Mucosa of rectum (tissue), 2 donors: ENCODE data around the gene CRYBA2.

Experiments
- H3K27ac ChIP-seq, 2 donors: one replicate each; pipeline ENCODE4 v1.7.0; 2013; ENCODE audit warnings: inconsistent platforms in 2 of 2, low read depth in 2 of 2, low read length in 2 of 2
- H3K27me3 ChIP-seq, 2 donors: one replicate each; pipeline ENCODE4 v1.7.0; 2013; ENCODE audit warnings: low read length in 2 of 2; ENCODE audit not compliant: control insufficient read depth in 2 of 2, insufficient read depth in 2 of 2
- H3K36me3 ChIP-seq, 2 donors: one replicate each; pipeline ENCODE4 v1.7.0; 2013; ENCODE audit warnings: low read length in 2 of 2; ENCODE audit not compliant: control insufficient read depth in 2 of 2, insufficient read depth in 2 of 2
- H3K4me1 ChIP-seq, 2 donors: one replicate each; pipeline ENCODE4 v1.7.0; 2013; ENCODE audit warnings: low read length in 2 of 2, mild to moderate bottlenecking in 1 of 2; ENCODE audit not compliant: control insufficient read depth in 2 of 2, insufficient read depth in 2 of 2
- H3K4me3 ChIP-seq, 2 donors: one replicate each; pipeline ENCODE4 v1.7.0; 2013; ENCODE audit warnings: low read length in 2 of 2
- H3K9ac ChIP-seq, 2 donors: one replicate each; pipeline ENCODE4 v1.7.0; 2013; ENCODE audit warnings: low read length in 2 of 2, low read depth in 1 of 2, mild to moderate bottlenecking in 1 of 2
- H3K9me3 ChIP-seq, 2 donors: one replicate each; pipeline ENCODE4 v1.7.0; 2013; ENCODE audit warnings: low read length in 2 of 2; ENCODE audit not compliant: control insufficient read depth in 2 of 2
- donor health status: healthy.
- donor health status: Normal muscosa, but diverticular disease.

CRYBA2 gene

DNA sequence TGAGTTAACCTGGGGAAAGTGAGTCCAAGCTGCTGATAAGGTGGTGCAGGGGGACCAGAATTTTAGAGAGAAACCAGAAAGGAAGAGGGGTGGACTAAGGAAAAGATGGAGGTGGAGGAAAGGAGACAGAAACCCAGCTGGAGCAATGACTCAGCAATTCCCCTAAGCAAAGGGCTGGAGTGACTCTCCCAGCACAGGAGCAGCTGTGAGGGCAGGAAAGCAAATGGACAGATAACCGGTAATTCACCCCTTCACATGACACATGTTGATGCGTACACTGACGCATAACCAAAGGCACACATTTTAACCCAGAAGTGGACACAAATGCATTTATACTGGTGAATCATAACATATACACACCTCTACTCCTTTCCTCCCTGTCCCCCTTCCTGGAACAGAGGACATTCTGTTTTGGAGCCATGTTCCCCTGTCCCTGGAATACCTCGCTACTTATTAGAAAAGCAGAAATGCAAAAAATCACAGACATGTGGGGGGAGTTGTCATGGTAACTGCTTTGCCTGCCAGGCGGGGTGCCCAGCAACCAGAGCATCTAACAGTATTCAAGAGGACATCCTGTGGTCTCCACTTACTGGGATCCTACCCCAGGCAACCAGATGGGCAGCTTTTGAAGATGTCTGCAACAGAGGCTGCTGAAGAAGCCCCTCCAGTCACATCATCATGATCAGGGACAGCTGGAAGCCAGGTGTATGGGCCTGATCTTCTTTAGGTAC lies 29.0 kb downstream of the CRYBA2 start:
- Histone ChIP-seq H3K9ac (no peak overlapping the region), H3K4me3 (no peak overlapping the region), H3K9me3 (no peaks in the 10 kb centered on the region), H3K27me3 (peaks cover 41 to 50% of the 10 kb centered on the region in 2 donors), H3K4me1 (peaks cover 2 to 4% of the 10 kb centered on the region in 2 donors), H3K36me3 (no peaks in the 10 kb centered on the region), H3K27ac (no peak overlapping the region)

- Histone ChIP-seq H3K9me3 (no peaks in the 10 kb centered on the region), H3K9ac (no peak overlapping the region), H3K4me1 (peaks cover 2 to 4% of the 10 kb centered on the region in 2 donors), H3K36me3 (no peaks in the 10 kb centered on the region), H3K4me3 (no peak overlapping the region), H3K27ac (no peak overlapping the region), H3K27me3 (peaks cover 47 to 55% of the 10 kb centered on the region in 2 donors)
Observed at GRCh38 chr2:218963601-218964000, 29.6 kb downstream of the CRYBA2 start.

DNA sequence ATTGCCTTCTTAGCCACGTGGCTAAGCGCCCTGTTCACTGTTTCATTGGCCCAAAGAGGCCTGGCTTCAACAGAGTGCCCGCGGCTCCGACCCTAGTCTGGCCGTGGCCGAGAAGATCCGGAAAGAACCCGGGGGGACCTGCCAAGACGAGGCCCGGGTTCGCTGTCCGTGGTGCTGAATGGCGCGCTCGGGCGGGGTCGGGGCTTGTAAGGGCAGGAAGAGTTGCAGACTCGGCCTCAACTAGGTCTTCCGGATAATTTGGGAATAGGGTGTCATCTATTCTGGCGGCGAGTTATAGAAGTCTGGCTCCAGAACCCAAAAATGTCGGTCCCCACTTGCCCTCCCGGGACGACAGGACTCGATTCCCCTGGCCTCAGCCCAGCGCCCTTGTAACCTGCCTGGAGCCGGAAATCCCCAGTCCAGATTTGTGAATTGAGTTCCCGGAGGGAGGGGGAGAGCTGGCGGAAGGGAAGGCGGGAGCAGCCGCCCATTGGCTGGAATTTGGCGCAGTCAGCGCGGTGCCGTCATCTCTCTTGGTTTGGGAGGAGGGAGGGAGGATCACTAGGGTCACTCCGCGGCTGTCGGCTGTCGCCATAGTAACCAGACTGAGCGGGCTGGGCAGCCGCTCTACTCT lies 30.2 kb downstream of the CRYBA2 start:
- H3K36me3 ChIP-seq, result no peaks in the 10 kb centered on the region
- peaks cover 48 to 62% of the 10 kb centered on the region in 2 donors for H3K27me3 ChIP-seq
- no peaks in the 10 kb centered on the region for H3K9me3 ChIP-seq
- no peak overlapping the region for H3K9ac ChIP-seq
- no peak overlapping the region for H3K27ac ChIP-seq
- peaks cover 2 to 4% of the 10 kb centered on the region in 2 donors for H3K4me1 ChIP-seq
- H3K4me3 ChIP-seq, result no peak overlapping the region

DNA sequence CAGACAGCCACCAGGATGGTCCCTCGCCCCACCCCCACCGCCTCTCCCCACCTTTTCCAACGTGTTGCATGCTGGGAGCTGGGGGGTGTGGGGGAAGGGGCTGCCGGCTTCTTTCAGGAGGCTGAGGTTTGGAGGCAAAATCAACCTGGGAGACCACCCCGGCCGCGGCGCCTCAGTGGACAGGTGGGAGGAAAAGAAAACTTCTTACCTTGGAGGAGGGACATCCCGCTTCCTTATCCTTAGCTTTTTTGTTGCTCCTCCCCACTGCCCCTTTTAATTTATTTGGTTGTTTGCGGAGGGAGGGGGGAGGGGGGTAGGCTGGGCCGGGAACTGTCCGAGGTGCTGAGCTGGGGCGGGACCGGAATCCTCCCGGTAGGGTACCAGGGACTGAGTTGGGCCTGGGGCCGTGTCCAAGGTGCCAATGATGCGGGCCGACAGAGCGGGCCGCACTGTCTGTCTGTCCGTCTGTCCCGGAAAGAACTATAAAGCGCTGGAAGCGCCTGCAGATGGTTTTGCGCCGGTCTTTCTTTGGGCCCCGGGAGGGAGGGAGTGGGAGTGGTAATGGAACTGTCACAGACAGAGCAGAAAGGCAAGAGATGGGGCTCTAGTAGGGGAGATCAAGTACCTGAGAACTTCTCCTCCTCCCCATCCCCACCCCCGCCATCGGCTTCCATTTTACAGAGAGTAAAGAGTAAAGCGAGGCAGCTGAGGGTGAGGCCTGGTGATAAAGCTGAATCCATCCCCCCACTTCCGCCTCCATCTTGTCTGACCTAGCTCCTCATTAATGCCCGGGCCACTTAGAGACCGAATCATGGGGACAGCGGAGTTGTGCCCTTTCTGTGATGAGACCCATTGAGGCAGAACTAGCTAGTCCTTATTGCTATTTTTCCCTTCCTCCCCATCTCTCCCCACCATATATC lies 31.3 kb downstream of the CRYBA2 start:
- peaks cover 2 to 4% of the 10 kb centered on the region in 2 donors for H3K4me1 ChIP-seq
- no peak overlapping the region for H3K4me3 ChIP-seq
- no peaks in the 10 kb centered on the region for H3K36me3 ChIP-seq
- no peak overlapping the region for H3K27ac ChIP-seq
- H3K9me3 ChIP-seq, result no peaks in the 10 kb centered on the region
- H3K27me3 ChIP-seq, result peaks cover 52 to 72% of the 10 kb centered on the region in 2 donors
- H3K9ac ChIP-seq, result no peak overlapping the region

- Histone ChIP-seq H3K27me3 (peaks cover 52 to 77% of the 10 kb centered on the region in 2 donors), H3K9ac (no peak overlapping the region), H3K9me3 (no peaks in the 10 kb centered on the region), H3K4me3 (no peak overlapping the region), H3K4me1 (peaks cover 2 to 4% of the 10 kb centered on the region in 2 donors), H3K27ac (no peak overlapping the region), H3K36me3 (no peaks in the 10 kb centered on the region)
Observed at GRCh38 chr2:218961229-218961628, 32.0 kb downstream of the CRYBA2 start.

DNA sequence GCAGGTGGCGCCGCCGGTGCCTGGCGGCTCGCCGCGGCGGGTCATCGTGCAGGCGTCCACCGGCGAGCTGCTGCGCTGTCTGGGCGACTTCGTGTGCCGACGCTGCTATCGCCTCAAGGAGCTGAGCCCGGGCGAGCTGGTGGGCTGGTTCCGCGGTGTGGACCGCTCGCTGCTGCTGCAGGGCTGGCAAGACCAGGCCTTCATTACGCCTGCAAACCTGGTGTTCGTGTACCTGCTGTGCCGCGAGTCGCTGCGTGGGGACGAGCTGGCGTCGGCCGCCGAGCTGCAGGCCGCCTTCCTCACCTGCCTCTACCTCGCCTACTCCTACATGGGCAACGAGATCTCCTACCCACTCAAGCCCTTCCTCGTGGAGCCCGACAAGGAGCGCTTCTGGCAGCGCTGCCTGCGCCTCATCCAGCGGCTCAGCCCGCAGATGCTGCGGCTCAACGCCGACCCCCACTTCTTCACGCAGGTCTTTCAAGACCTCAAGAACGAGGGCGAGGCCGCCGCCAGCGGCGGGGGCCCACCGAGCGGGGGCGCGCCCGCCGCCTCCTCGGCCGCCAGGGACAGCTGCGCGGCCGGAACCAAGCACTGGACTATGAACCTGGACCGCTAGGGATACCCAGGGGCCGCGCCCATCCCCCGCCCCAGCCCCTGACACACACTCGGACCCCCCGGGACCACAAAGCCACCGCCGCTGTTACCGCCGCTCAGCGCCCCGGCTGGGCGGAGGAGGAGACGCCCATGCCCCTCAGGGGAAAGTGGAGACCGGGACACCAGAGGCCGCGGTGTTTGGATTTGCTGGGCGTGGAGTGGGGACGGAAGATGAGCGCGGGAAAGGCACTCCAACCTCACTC lies 32.7 kb downstream of the CRYBA2 start:
- H3K9me3 ChIP-seq, result no peaks in the 10 kb centered on the region
- no peaks in the 10 kb centered on the region for H3K36me3 ChIP-seq
- no peak overlapping the region for H3K27ac ChIP-seq
- peaks cover 52 to 78% of the 10 kb centered on the region in 2 donors for H3K27me3 ChIP-seq
- no peak overlapping the region for H3K9ac ChIP-seq
- no peak overlapping the region for H3K4me3 ChIP-seq
- peaks cover 2 to 4% of the 10 kb centered on the region in 2 donors for H3K4me1 ChIP-seq

GRCh38 chr2:218959761-218960308 lies 33.4 kb downstream of the CRYBA2 start:
- Histone ChIP-seq H3K9ac (no peak overlapping the region), H3K4me3 (peak overlapping the region; percentile 30 to 31), H3K27me3 (peaks cover 52 to 82% of the 10 kb centered on the region in 2 donors), H3K36me3 (no peaks in the 10 kb centered on the region), H3K4me1 (peaks cover 2 to 4% of the 10 kb centered on the region in 2 donors), H3K9me3 (no peaks in the 10 kb centered on the region), H3K27ac (no peak overlapping the region)

DNA sequence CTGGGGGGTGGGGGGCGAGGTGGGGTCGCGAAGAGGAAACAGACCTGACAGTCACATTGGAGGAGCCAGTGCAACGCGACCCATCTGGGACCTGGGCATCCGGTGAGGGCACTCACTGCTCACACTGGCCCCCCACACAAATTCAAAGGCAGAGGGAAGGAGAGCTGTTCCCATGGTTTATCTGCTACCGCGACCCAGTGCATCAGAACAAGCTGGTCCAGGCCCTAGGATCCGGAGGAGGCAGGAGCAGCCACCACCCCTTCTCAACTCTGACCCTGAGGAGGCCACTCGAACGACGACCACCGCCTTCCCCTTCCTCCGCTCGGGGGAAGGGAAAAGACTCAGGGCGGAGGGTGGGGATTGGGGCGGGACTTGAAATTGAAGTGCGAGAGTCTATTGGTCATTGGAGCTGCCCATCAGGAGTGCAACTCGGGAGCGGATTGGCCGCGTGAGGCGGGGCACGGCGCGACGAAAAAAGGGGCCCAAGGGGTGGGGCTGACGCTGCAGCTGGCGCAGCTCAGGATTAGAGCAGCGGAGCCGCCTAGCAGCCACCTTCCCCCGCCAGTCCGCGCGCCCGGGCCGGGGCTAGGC lies 34.0 kb downstream of the CRYBA2 start, which contains the start of gene CDK5R2:
TSS of gene CDK5R2 (plus strand) at position 526 of the 591 bp plus-strand sequence. CDS start 155 bp downstream, outside the sequence.
- peaks cover 48 to 78% of the 10 kb centered on the region in 2 donors for H3K27me3 ChIP-seq
- H3K9ac ChIP-seq, result no peak within 1 kb of the TSS
- H3K9me3 ChIP-seq, result no peaks in the 10 kb centered on the region
- no peak within 1 kb of the TSS for H3K27ac ChIP-seq
- H3K4me1 ChIP-seq, result peaks cover 2 to 4% of the 10 kb centered on the region in 2 donors
- no peaks in the 10 kb centered on the region for H3K36me3 ChIP-seq
- H3K4me3 ChIP-seq, result peak within 1 kb of the TSS; percentile 33 to 56

GRCh38 chr2:218958276-218958675 lies 34.9 kb downstream of the CRYBA2 start:
- peaks cover 2 to 4% of the 10 kb centered on the region in 2 donors for H3K4me1 ChIP-seq
- H3K27ac ChIP-seq, result no peak overlapping the region
- no peaks in the 10 kb centered on the region for H3K36me3 ChIP-seq
- H3K4me3 ChIP-seq, result no peak overlapping the region
- peaks cover 38 to 69% of the 10 kb centered on the region in 2 donors for H3K27me3 ChIP-seq
- H3K9me3 ChIP-seq, result no peaks in the 10 kb centered on the region
- H3K9ac ChIP-seq, result no peak overlapping the region
